GM12874 (cell line): ENCODE results near the gene KRTAP12-2.

Experiments used
- TF ChIP-seq, protein P1 (sequence below): IDR thresholded peaks from 2 replicates; pipeline ENCODE4 v1.5.1; 2011; ENCODE audit warnings: low read depth, mild to moderate bottlenecking, control low read depth, low read length, moderate library complexity; ENCODE audit not compliant: insufficient read depth

The KRTAP12-2 gene

DNA sequence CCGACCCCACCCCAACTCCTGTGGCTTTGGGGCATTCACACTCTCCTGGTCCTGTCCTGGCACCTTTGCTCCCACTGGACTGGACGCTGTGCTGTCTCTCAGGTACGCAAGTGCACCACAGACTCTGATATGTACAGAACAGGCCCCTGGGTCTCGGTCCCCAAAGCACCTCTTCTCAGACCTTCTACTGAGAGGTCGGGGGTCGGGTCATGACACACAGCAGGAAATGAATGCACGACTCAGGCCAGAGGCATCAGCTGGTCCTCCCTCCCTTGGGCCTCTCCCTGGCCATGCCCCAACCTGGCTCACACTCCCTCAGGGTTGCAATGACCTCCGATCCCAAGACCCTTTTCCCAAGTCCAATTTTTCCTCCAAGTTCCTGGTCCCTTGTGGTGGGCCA is 28.5 kb upstream of the KRTAP12-2 start:
- TF ChIP-seq, protein P1, sequence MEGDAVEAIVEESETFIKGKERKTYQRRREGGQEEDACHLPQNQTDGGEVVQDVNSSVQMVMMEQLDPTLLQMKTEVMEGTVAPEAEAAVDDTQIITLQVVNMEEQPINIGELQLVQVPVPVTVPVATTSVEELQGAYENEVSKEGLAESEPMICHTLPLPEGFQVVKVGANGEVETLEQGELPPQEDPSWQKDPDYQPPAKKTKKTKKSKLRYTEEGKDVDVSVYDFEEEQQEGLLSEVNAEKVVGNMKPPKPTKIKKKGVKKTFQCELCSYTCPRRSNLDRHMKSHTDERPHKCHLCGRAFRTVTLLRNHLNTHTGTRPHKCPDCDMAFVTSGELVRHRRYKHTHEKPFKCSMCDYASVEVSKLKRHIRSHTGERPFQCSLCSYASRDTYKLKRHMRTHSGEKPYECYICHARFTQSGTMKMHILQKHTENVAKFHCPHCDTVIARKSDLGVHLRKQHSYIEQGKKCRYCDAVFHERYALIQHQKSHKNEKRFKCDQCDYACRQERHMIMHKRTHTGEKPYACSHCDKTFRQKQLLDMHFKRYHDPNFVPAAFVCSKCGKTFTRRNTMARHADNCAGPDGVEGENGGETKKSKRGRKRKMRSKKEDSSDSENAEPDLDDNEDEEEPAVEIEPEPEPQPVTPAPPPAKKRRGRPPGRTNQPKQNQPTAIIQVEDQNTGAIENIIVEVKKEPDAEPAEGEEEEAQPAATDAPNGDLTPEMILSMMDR = no peak

DNA sequence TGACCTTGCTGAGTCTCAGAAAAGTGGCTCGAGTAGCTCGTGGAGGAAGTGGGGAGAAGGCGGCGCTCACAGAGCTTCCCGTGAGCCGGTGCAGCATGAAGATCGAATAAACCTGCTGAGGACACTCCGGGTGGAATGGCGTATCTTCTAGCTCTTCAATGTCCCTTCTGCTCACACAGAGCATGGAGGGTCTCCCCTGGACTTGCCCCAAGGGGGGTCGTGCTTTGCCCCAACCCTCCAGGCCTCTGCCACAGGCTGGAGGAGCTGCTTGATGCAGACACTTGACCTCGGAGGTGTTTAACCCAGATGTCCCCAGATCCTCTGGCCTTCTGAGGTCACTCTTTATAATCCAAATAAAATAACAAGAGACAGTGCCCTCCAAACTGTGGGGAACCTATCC is 28.0 kb upstream of the KRTAP12-2 start:
- TF ChIP-seq, protein P1 = no peak

DNA sequence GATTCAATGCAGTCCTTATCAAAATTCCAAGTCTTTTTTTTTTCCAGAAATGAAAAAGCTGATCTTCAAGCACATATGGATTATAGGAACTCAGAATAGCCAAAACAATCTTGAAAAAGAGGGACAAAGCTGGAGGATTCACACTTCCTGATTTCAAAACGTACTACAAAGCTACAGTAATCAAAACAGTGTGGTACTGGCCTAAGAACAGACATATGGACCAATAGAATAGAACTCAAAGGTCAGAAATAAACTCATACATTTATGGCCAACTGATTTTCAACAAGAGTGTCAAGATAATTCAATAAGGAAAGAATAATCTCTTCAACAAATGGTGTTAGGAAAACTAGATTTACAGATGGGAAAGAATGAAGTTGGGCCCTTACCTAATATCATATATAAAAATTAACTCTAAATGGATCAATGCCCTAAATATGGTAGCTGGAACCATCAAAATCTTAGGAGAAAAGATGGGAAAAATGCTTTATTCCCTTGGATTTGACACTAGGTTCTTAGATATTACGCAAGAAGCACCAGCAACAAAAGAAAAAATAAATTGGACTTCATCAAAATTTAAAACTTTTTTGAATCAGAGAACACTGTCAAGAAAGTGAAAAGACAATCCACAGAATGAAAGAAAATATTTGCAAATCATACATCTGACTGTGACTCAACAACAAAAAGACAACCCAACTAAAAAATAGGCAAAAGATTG is 26.2 kb upstream of the KRTAP12-2 start:
- TF ChIP-seq, protein P1 = no peak

DNA sequence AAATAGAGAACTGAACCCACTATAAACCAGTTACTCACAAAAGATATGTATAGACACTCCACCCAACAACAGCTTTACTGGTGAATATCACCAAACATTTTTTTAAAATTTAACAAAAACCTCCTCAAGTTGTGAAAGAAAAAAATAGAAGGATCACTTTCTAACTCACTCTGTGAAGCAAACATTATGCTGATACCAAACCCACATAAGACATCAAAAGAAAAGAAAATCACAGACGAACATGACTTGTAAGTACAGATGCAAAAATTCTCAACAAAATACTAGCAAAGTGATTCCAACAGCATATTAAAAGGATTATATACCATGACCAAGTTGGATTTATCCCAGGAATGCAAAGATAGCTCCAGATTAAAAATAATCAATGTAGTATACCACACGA is 25.0 kb upstream of the KRTAP12-2 start:
- TF ChIP-seq, protein P1 = no peak

DNA sequence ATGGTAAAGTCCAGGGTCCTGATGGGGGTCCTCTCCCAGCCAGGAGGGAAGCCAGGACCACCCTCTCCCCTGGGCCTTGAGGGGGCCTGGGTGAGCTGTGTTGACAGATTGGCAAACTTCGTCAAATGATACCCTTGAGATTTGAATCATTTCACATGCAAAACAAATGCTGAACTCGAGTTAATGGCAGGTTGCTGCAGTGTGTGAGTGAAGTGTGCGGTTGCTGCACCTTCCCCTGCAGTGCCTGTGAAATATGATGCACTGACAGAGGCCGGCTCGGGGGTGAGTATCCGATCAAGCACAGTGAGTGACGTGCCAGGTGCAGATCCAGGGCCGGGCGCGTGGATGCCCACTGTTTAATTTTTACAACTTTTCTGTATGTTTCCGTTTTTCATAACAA is 20.9 kb upstream of the KRTAP12-2 start:
- TF ChIP-seq, protein P1 = no peak

DNA sequence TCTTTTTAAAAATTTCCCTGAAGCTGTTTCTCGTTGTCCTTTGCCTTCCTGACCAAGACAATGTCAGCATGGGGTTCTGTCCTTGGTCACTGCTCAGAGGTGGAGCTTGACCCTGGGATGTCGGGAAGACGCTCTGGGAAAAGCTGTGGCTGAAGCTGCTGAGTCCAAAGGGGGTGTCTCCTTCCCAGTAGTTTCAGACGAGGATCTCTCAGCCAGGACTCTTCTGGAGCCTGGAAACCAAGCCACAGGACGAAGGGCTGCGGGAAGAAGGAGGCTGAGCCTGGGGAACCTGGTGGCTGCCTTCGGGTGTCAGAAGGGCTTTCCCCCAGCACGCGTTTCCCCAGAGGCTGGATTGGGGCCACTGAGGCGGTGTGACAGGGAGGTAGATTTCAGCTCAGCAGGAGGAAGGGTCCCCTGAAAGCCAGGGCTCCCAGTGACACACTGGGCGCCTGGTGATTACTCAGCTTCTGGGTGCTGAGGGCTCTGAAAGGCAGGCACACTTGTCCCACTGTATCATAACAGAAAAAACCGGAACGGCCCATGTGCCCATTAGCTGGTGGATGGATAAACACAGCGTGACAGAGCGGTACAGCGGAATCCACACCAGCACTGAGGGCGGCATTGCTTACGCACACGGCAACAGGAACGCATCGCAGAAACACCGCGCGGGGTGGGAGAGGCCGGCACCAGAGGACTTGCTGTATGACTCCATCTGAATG is 20.3 kb upstream of the KRTAP12-2 start:
- TF ChIP-seq, protein P1 = no peak

DNA sequence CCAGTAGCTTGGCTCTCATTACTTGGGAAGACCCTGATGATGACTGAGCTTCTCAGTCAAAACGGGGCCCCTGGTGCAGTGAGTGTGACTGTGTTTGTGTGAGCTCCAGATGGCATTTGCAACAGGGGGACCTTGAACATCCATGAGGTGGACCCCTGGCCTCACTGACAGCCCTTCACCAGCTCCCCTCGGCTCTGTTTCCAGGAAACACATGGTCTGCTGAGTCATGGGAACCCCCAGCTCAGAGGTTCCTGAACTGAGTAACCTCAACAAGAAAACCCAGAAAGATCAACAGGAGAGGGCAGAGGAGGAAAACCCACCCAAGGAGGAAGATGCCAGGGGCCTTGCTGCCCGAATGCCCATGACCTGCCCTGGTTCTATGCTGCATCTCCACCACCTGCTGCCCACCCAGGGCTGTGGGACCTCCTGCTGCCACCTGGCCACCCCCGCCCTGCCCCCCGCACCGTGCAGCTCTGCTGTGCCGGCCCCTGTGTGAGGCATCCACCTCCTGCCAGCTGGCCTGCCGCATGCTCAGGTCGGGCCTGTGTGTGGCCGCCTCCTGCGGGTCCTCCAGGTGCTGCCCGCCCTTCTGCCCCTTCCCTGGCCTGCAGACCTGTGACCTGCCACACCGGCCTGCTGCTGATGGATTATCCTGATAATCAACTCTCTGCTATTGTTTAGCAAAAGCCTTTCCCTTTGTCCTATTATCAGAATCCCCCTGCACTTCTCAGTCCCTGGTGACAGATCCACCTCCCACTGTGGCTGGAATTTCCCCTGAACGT is 19.5 kb upstream of the KRTAP12-2 start:
- TF ChIP-seq, protein P1 = no peak
